Liver (tissue), 9 donors: ENCODE results near the gene GLI1. TPM values are rescaled to one million over a fixed set of nuclear protein-coding genes. Genes with fewer than 3 reads are reported as not detected.
"Not testable (repeated sequence)": the region's sequence is repeated elsewhere in the genome, so short reads cannot be mapped to it uniquely, and the experiment has no call there.

Experiments
- DNase-seq: peaks from one replicate; pipeline ENCODE4 v3.0.0-alpha.2; 2017; ENCODE audit warnings: low spot score
- H3K27ac ChIP-seq, 2 donors: one replicate each; pipeline ENCODE4 v1.7.0; 2013; ENCODE audit warnings: inconsistent platforms in 2 of 2, low read length in 2 of 2, control low read depth in 1 of 2, low read depth in 1 of 2, mild to moderate bottlenecking in 1 of 2
- H3K27me3 ChIP-seq, 4 donors: one replicate each; pipeline versions ENCODE4 v1.6.1 to v1.7.0; 2013; ENCODE audit warnings: low read length in 3 of 4, inconsistent platforms in 1 of 4, mild to moderate bottlenecking in 1 of 4, moderate library complexity in 1 of 4; ENCODE audit not compliant: control insufficient read depth in 4 of 4, insufficient read depth in 4 of 4
- H3K36me3 ChIP-seq, 4 donors: one replicate each; pipeline versions ENCODE4 v1.6.1 to v1.7.0; 2013; ENCODE audit warnings: low read length in 3 of 4, mild to moderate bottlenecking in 3 of 4, low read depth in 1 of 4, moderate library complexity in 1 of 4; ENCODE audit not compliant: control insufficient read depth in 4 of 4, insufficient read depth in 3 of 4
- H3K4me1 ChIP-seq, 4 donors: one replicate each; pipeline versions ENCODE4 v1.6.1 to v1.7.0; 2013; ENCODE audit warnings: low read length in 3 of 4, mild to moderate bottlenecking in 3 of 4, moderate library complexity in 1 of 4; ENCODE audit not compliant: control insufficient read depth in 4 of 4, insufficient read depth in 4 of 4
- H3K4me3 ChIP-seq, 3 donors: one replicate each; pipeline versions ENCODE4 v1.6.1 to v1.7.0; 2013; ENCODE audit warnings: low read length in 3 of 3, control low read depth in 1 of 3, low read depth in 1 of 3, mild to moderate bottlenecking in 1 of 3
- H3K9ac ChIP-seq, 2 donors: one replicate each; pipeline ENCODE4 v1.7.0; 2013; ENCODE audit warnings: low read length in 2 of 2, mild to moderate bottlenecking in 2 of 2, moderate library complexity in 2 of 2, control low read depth in 1 of 2, low read depth in 1 of 2
- H3K9me3 ChIP-seq, 4 donors: one replicate each; pipeline versions ENCODE4 v1.6.1 to v1.7.0; 2013; ENCODE audit warnings: low read length in 3 of 4; ENCODE audit not compliant: control insufficient read depth in 4 of 4
- EGR1 ChIP-seq, 2 donors: IDR thresholded peaks; 2 replicates each; pipeline ENCODE4 v1.6.1; 2016 to 2018; ENCODE audit warnings: antibody characterized with exemption in 2 of 2, low read depth in 2 of 2
- HNF4A ChIP-seq, 2 donors: conservative IDR thresholded peaks; 2 replicates each; pipeline ENCODE4 v1.6.1; 2016; ENCODE audit warnings: antibody characterized with exemption in 2 of 2, mild to moderate bottlenecking in 2 of 2
- HNF4G ChIP-seq: IDR thresholded peaks from 2 replicates; pipeline ENCODE4 v1.6.1; 2016; ENCODE audit warnings: antibody characterized with exemption
- NR2F2 ChIP-seq: IDR thresholded peaks from 2 replicates; pipeline ENCODE4 v1.6.1; 2016; ENCODE audit warnings: antibody characterized with exemption
- RAD21 ChIP-seq, 2 donors: IDR thresholded peaks; 2 replicates each; pipeline ENCODE4 v1.6.1; 2016; ENCODE audit warnings: antibody characterized with exemption in 2 of 2, mild to moderate bottlenecking in 2 of 2
- TAF1 ChIP-seq: conservative IDR thresholded peaks from 2 replicates; pipeline ENCODE4 v1.6.1; 2016; ENCODE audit warnings: antibody characterized with exemption, mild to moderate bottlenecking
- WGBS: extraction: QIAGEN DNeasy Blood & Tissue Kit; methylation state at CpG from one replicate; pipeline ENCODE4 v1.1.7; 2013; 5-methylcytosine and 5-hydroxymethylcytosine counted together
- polyA plus RNA-seq, 2 donors: library from polyadenylated mRNA; stranded (reverse) in 1 of 2; unstranded in 1 of 2; fragments of 200-250 nt in 1 of 2; fragments of >200 nt in 1 of 2; fragmentation: Nextera tagmentation in 1 of 2; extraction: Ambion mirVana in 1 of 2; gene quantifications; one replicate each; pipeline versions ENCODE4 v1.2.1 to v1.2.3, GENCODE V29; 2013 to 2015
- total RNA-seq, 2 donors: library from RNA; depleted of rRNA; stranded (reverse); fragments of >200 nt; gene quantifications; one replicate each; pipeline ENCODE4 v1.2.3, GENCODE V29; 2014
- TF ChIP-seq, protein P1 (sequence below): IDR thresholded peaks from 2 replicates; pipeline ENCODE4 v1.6.1; 2016; ENCODE audit warnings: antibody characterized with exemption
- TF ChIP-seq, protein P2 (sequence below): IDR thresholded peaks from 2 replicates; pipeline ENCODE4 v1.6.1; 2016; ENCODE audit warnings: antibody characterized with exemption, mild to moderate bottlenecking
- TF ChIP-seq, protein P3 (sequence below): IDR thresholded peaks from 2 replicates; pipeline ENCODE4 v1.6.1; 2016; ENCODE audit warnings: antibody characterized with exemption
- donor health status: healthy.
- donor health status: healthy.
- donor health status: healthy.
- donor health status: healthy.
- donor health status: healthy.

GLI1 gene
- total and polyA plus RNA-seq, 4 donors: 0.09 to 0.44 (median 0.24) TPM

DNA sequence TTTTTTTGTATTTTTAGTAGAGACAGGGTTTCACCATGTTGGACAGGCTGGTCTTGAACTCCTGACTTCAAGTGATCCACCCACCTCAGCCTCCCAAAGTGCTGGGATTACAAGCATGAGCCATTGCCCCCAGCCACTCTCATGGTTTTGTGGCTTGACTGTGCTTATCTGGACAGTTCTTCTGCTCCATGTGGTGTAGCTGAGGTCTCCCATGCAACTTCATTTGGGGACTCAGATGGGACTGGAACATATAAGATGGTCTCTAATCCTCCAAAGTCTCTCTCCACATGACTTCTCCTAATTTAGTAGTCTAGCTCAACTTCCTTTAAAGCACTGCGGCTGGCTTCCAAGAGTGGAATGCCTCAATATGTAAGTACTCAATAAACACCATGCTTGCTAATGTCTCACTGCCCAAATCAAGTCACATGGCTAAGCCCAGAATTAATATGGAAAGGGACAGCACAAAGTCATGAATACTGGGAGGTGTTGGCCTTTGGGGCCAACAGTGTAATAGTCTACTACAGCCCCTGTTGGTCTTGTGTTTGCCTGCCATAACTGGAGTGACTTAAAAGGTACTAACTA is 17.6 kb upstream of the GLI1 start:
- DNase-seq: no peak
- 88% methylated on average over 1 of the region's 1 CpG for WGBS

DNA sequence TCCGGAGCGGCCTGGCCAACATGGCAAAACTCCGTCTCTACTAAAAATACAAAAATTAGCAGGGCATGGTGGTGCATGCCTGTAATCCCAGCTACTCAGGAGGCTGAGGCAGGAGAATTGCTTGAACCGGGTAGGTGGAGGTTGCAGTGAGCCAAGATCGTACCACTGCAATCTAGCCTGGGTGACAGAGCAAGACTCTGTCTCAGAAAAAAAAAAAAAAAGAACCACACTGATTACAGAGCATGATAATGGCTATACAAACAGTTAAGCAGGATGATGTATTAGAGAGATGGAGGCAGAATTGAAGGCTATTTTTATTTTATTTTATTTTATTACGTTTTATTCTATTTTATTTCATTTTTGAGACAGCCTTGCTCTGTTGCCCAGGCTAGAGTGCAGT is 15.2 kb upstream of the GLI1 start:
- H3K4me3 ChIP-seq, H3K9me3 ChIP-seq, DNase-seq, H3K9ac ChIP-seq, H3K27me3 ChIP-seq: not testable (repeated sequence)
- 85% methylated on average over 6 of the region's 6 CpGs for WGBS
- Histone ChIP-seq H3K36me3 (peaks cover 0 to 18% (median 5%) of the 10 kb centered on the region in 4 donors), H3K4me1 (peaks cover 0 to 27% (median 14%) of the 10 kb centered on the region in 4 donors), H3K27ac (peak overlapping the region in 1 of 2 donors; percentile 5)

More for the DNA sequence above, 17.6 kb upstream of the GLI1 start:
- peaks cover 0 to 32% (median 18%) of the 10 kb centered on the region in 4 donors for H3K4me1 ChIP-seq
- TF ChIP-seq EGR1 (IDR thresholded peaks at IDR 0.05; ENCODE audit: low read depth in 2 of 2): no peak
- H3K4me3 ChIP-seq: no peak overlapping the region
- no peaks in the 10 kb centered on the region for H3K9me3 ChIP-seq
- H3K27ac ChIP-seq: no peak overlapping the region
- peaks cover 0 to 18% (median 4%) of the 10 kb centered on the region in 4 donors for H3K36me3 ChIP-seq
- no peak overlapping the region for H3K9ac ChIP-seq
- H3K27me3 ChIP-seq: no peaks in the 10 kb centered on the region

DNA sequence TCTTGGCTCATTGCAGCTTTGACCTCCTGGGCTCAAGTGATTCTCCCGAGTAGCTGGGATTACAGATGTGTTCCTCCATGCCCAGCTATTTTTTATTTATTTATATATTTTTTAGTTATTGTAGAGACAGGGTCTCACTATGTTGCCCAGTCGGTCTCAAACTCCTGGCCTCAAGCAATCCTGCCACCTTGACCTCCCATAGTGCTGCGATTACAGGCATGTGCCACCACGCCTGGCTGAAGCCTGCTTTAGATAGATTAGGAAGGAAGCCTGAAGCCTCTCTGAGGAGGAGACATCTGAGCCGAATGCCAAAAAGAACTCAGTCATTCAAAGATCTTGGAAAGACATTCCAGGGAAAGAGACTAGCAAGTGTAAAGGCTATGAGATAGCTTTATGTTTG is 14.8 kb upstream of the GLI1 start:
- WGBS: 83% methylated on average over 5 of the region's 5 CpGs

More for the DNA sequence above, 14.8 kb upstream of the GLI1 start:
- Histone ChIP-seq H3K4me3 (no peak overlapping the region), H3K9me3 (no peaks in the 10 kb centered on the region), H3K36me3 (peaks cover 0 to 18% (median 6%) of the 10 kb centered on the region in 4 donors), H3K4me1 (peaks cover 0 to 27% (median 17%) of the 10 kb centered on the region in 4 donors), H3K27me3 (no peaks in the 10 kb centered on the region), H3K9ac (no peak overlapping the region), H3K27ac (no peak overlapping the region)
- DNase-seq: no peak
- TF ChIP-seq HNF4G (no peak), NR2F2 (no peak), HNF4A (conservative IDR thresholded peaks at IDR 0.05) (no peak), TAF1 (no peak), RAD21 (IDR thresholded peaks at IDR 0.05) (no peak)
- TF ChIP-seq, protein P1, sequence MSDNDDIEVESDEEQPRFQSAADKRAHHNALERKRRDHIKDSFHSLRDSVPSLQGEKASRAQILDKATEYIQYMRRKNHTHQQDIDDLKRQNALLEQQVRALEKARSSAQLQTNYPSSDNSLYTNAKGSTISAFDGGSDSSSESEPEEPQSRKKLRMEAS: no peak
- TF ChIP-seq, protein P2, sequence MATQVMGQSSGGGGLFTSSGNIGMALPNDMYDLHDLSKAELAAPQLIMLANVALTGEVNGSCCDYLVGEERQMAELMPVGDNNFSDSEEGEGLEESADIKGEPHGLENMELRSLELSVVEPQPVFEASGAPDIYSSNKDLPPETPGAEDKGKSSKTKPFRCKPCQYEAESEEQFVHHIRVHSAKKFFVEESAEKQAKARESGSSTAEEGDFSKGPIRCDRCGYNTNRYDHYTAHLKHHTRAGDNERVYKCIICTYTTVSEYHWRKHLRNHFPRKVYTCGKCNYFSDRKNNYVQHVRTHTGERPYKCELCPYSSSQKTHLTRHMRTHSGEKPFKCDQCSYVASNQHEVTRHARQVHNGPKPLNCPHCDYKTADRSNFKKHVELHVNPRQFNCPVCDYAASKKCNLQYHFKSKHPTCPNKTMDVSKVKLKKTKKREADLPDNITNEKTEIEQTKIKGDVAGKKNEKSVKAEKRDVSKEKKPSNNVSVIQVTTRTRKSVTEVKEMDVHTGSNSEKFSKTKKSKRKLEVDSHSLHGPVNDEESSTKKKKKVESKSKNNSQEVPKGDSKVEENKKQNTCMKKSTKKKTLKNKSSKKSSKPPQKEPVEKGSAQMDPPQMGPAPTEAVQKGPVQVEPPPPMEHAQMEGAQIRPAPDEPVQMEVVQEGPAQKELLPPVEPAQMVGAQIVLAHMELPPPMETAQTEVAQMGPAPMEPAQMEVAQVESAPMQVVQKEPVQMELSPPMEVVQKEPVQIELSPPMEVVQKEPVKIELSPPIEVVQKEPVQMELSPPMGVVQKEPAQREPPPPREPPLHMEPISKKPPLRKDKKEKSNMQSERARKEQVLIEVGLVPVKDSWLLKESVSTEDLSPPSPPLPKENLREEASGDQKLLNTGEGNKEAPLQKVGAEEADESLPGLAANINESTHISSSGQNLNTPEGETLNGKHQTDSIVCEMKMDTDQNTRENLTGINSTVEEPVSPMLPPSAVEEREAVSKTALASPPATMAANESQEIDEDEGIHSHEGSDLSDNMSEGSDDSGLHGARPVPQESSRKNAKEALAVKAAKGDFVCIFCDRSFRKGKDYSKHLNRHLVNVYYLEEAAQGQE: no peak
- TF ChIP-seq, protein P3, sequence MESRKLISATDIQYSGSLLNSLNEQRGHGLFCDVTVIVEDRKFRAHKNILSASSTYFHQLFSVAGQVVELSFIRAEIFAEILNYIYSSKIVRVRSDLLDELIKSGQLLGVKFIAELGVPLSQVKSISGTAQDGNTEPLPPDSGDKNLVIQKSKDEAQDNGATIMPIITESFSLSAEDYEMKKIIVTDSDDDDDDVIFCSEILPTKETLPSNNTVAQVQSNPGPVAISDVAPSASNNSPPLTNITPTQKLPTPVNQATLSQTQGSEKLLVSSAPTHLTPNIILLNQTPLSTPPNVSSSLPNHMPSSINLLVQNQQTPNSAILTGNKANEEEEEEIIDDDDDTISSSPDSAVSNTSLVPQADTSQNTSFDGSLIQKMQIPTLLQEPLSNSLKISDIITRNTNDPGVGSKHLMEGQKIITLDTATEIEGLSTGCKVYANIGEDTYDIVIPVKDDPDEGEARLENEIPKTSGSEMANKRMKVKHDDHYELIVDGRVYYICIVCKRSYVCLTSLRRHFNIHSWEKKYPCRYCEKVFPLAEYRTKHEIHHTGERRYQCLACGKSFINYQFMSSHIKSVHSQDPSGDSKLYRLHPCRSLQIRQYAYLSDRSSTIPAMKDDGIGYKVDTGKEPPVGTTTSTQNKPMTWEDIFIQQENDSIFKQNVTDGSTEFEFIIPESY: no peak
